ENCODE data around the gene AGPAT1. TPM values are rescaled to one million over a fixed set of nuclear protein-coding genes. Genes with fewer than 3 reads are reported as not detected.

Gene AGPAT1
- total RNA-seq, 1 donor from 2014 or later, result 11.9 TPM

- no peak for DNase-seq (ENCODE audit: low read depth in 2 of 2)
Measured at GRCh38 chr6:32168807-32169591, 6.9 kb downstream of the AGPAT1 start.

- DNase-seq (ENCODE audit: low read depth in 2 of 2), result no peak
Measured at GRCh38 chr6:32168350-32168749, 7.5 kb downstream of the AGPAT1 start.

GRCh38 chr6:32167761-32168262 lies 8.1 kb downstream of the AGPAT1 start:
- DNase-seq (ENCODE audit: low read depth in 2 of 2), result no peak

- DNase-seq (ENCODE audit: low read depth in 2 of 2), result no peak
Measured at GRCh38 chr6:32167154-32167760, 8.6 kb downstream of the AGPAT1 start.

GRCh38 chr6:32166411-32167061 lies 9.3 kb downstream of the AGPAT1 start:
- no peak for DNase-seq (ENCODE audit: low read depth in 2 of 2)

GRCh38 chr6:32164295-32164694 lies 11.6 kb downstream of the AGPAT1 start, which contains the start of gene EGFL8:
Gene EGFL8, plus strand, starts transcription at chr6:32164595. Its CDS starts 1,571 bp downstream, at chr6:32166166.
- DNase-seq (ENCODE audit: low read depth in 2 of 2), result no peak

- DNase-seq (ENCODE audit: low read depth in 2 of 2), result no peak
Measured at GRCh38 chr6:32163559-32164258, 12.2 kb downstream of the AGPAT1 start.

- no peak for DNase-seq (ENCODE audit: low read depth in 2 of 2)
Measured at GRCh38 chr6:32158052-32158451, 17.8 kb downstream of the AGPAT1 start.

GRCh38 chr6:32156891-32157290 lies 19.0 kb downstream of the AGPAT1 start:
- no peak for DNase-seq (ENCODE audit: low read depth in 2 of 2)

- peak; percentile 71 to 89 for DNase-seq (ENCODE audit: low read depth in 2 of 2)
Measured at GRCh38 chr6:32154514-32155161, 21.2 kb downstream of the AGPAT1 start.

- peak; percentile 94 to 98 for DNase-seq (ENCODE audit: low read depth in 2 of 2)
Measured at GRCh38 chr6:32153564-32154513, 22.0 kb downstream of the AGPAT1 start, which contains the start of gene PPT2. Gene PPT2, plus strand, starts transcription at chr6:32154141. Its CDS starts 454 bp downstream, at chr6:32154595.

GRCh38 chr6:32152769-32153563 lies 22.9 kb downstream of the AGPAT1 start:
- peak in 1 of 2 donors; percentile 57 for DNase-seq (ENCODE audit: low read depth in 2 of 2)

- no peak for DNase-seq (ENCODE audit: low read depth in 2 of 2)
Measured at GRCh38 chr6:32151863-32152768, 23.8 kb downstream of the AGPAT1 start, which contains the start of gene PRRT1. Gene PRRT1, minus strand, starts transcription at chr6:32151939. Its CDS starts 112 bp downstream, at chr6:32151827.

- no peak for DNase-seq (ENCODE audit: low read depth in 2 of 2)
Measured at GRCh38 chr6:32151181-32151862, 24.6 kb downstream of the AGPAT1 start.

- DNase-seq (ENCODE audit: low read depth in 2 of 2), result no peak
Measured at GRCh38 chr6:32149932-32150870, 25.7 kb downstream of the AGPAT1 start.

Measured in lung microvascular endothelial cell (primary cell).